HepG2 (cell line): ENCODE data around the gene NELFCD. TPM values are rescaled to one million over a fixed set of nuclear protein-coding genes. Genes with fewer than 3 reads are reported as not detected.

Experiments
- ATAC-seq: fragments of 200-7000 bp; cut with Tn5 transposase; 3 replicates; pipeline ENCODE4 v1.9.1; 2020; ENCODE audit warnings: mild to moderate bottlenecking, moderate library complexity
- BruUV-seq: library from RNA; stranded (reverse); fragments of 400-500 nt; replicated peaks from 2 replicates; lab custom pipeline; 2021; lab: Mats Ljungman, UMichigan
- CTCF ChIA-PET: fragments of 300-600 bp; formaldehyde crosslinking; extraction: SDS; loops from one replicate; lab custom pipeline; 2021; ENCODE audit warnings: low total read pairs, inconsistent platforms, low intra/inter-chr PET ratio; lab: Yijun Ruan, JAX
- POLR2A ChIA-PET: fragments of 350-600 bp; sonication (Branson Sonifier 250); formaldehyde crosslinking; loops from one replicate; lab custom pipeline; 2020; ENCODE audit warnings: antibody characterized with exemption, inconsistent platforms; lab: Yijun Ruan, JAX
- DNase-seq: peaks from one replicate; pipeline ENCODE4 v3.0.0-alpha.2; 2015; ENCODE audit warnings: low spot score
- FAIRE-seq: peaks from 3 replicates; lab custom pipeline; 2011; peaks lifted over from hg19 to GRCh38; lab: Jason Lieb, UNC
- H2AFZ ChIP-seq: one replicate; pipeline ENCODE4 v1.6.1; 2011; ENCODE audit warnings: low read length, inconsistent platforms
- H3K27ac ChIP-seq: fragments of 300-600 bp; 3 replicates; pipeline ENCODE4 v1.8.0; 2011; ENCODE audit warnings: mixed run types, mild to moderate bottlenecking, mixed read lengths, low read length, inconsistent platforms; ENCODE audit not compliant: insufficient read depth; ENCODE audit errors: extremely low read length
- H3K27me3 ChIP-seq, 2 experiments: fragments of 200-600 bp in 1 of 2; 2 replicates in 1 of 2; 3 replicates in 1 of 2; pipeline versions ENCODE4 v1.6.0 to v1.8.0; 2011; ENCODE audit warnings: low read length in 2 of 2, mild to moderate bottlenecking in 2 of 2, moderate library complexity in 2 of 2, inconsistent platforms in 1 of 2; ENCODE audit not compliant: insufficient read depth in 2 of 2, control insufficient read depth in 1 of 2
- H3K36me3 ChIP-seq, 2 experiments: fragments of 200-600 bp in 1 of 2; replicated peaks in 1 of 2; 2 replicates in 1 of 2; 3 replicates in 1 of 2; pipeline versions ENCODE4 v1.5.1 to v1.8.0; 2011; ENCODE audit warnings: low read length in 2 of 2, inconsistent platforms in 1 of 2; ENCODE audit not compliant: insufficient read depth in 2 of 2, control insufficient read depth in 1 of 2
- H3K4me1 ChIP-seq: 2 replicates; pipeline ENCODE4 v1.5.1; 2012; ENCODE audit warnings: low read length, inconsistent platforms; ENCODE audit not compliant: insufficient read depth
- H3K4me2 ChIP-seq: 2 replicates; pipeline ENCODE4 v1.6.0; 2011; ENCODE audit warnings: low read depth, low read length, inconsistent platforms
- H3K4me3 ChIP-seq, 3 experiments: fragments of 200-600 bp in 1 of 3; sonication (generic), shearing (Covaris generic) in 1 of 3; replicated peaks in 1 of 3; 2 replicates each; pipeline ENCODE4 v1.5.1; 2011 to 2016; ENCODE audit warnings: low read length in 3 of 3, inconsistent platforms in 2 of 3, low read depth in 2 of 3, mild to moderate bottlenecking in 2 of 3, control low read depth in 1 of 3, mixed read lengths in 1 of 3; ENCODE audit not compliant: insufficient read depth in 1 of 3
- H3K79me2 ChIP-seq: one replicate; pipeline ENCODE4 v1.6.1; 2011; ENCODE audit warnings: low read length, inconsistent platforms; ENCODE audit not compliant: insufficient read depth
- H3K9ac ChIP-seq: 2 replicates; pipeline ENCODE4 v1.6.0; 2011; ENCODE audit warnings: mild to moderate bottlenecking, low read depth, low read length, inconsistent platforms; ENCODE audit not compliant: insufficient read depth
- H3K9me3 ChIP-seq: 2 replicates; pipeline ENCODE4 v1.5.1; 2012; ENCODE audit warnings: mild to moderate bottlenecking, low read length
- H4K20me1 ChIP-seq: 2 replicates; pipeline ENCODE4 v1.6.0; 2011; ENCODE audit warnings: inconsistent platforms, mild to moderate bottlenecking, low read length, moderate library complexity; ENCODE audit not compliant: insufficient read depth
- HOXA3 ChIP-seq: sonication (generic); formaldehyde crosslinking; IDR thresholded peaks from 2 replicates; pipeline ENCODE4 v1.5.0; 2020; ENCODE audit warnings: missing genetic modification reagents
- KDM6A ChIP-seq: IDR thresholded peaks from 2 replicates; pipeline ENCODE4 v1.6.1; 2016; ENCODE audit warnings: low read depth
- MED8 ChIP-seq: sonication (generic); formaldehyde crosslinking; IDR thresholded peaks from 2 replicates; pipeline ENCODE4 v1.8.1; 2023; ENCODE audit warnings: mild to moderate bottlenecking, missing genetic modification reagents; ENCODE audit not compliant: insufficient replicate concordance
- ZBTB8A ChIP-seq: sonication (generic); formaldehyde crosslinking; IDR thresholded peaks from 2 replicates; pipeline ENCODE4 v1.4.0; 2020; ENCODE audit warnings: mild to moderate bottlenecking, low read depth, missing genetic modification reagents, borderline replicate concordance
- ZFP37 ChIP-seq: sonication (generic); formaldehyde crosslinking; IDR thresholded peaks from 2 replicates; pipeline ENCODE4 v1.4.0; 2020; ENCODE audit warnings: missing genetic modification reagents, borderline replicate concordance
- ZNF20 ChIP-seq: sonication (generic); formaldehyde crosslinking; IDR thresholded peaks from 2 replicates; pipeline ENCODE4 v1.4.0; 2020; ENCODE audit warnings: mild to moderate bottlenecking, moderate library complexity, missing genetic modification reagents
- ZNF263 ChIP-seq: sonication (generic); formaldehyde crosslinking; IDR thresholded peaks from 2 replicates; pipeline ENCODE4 v1.4.0; 2020; ENCODE audit warnings: missing genetic modification reagents
- ZNF430 ChIP-seq: sonication (generic); formaldehyde crosslinking; IDR thresholded peaks from 2 replicates; pipeline ENCODE4 v1.9.0; 2021; ENCODE audit warnings: mild to moderate bottlenecking, missing genetic modification reagents
- ZNF614 ChIP-seq: IDR thresholded peaks from 2 replicates; pipeline ENCODE4 v1.6.1; 2018; ENCODE audit warnings: missing biosample characterization, missing genetic modification reagents, inconsistent platforms, borderline replicate concordance
- ZNF644 ChIP-seq: IDR thresholded peaks from 2 replicates; pipeline ENCODE4 v1.6.1; 2016; ENCODE audit warnings: low read depth
- ZNF660 ChIP-seq: sonication (generic); formaldehyde crosslinking; IDR thresholded peaks from 2 replicates; pipeline ENCODE4 v1.5.1; 2020; ENCODE audit warnings: mild to moderate bottlenecking, low read depth, missing genetic modification reagents, borderline replicate concordance
- ZNF724P ChIP-seq: sonication (generic); formaldehyde crosslinking; IDR thresholded peaks from 2 replicates; pipeline ENCODE4 v1.8.0; 2022; ENCODE audit warnings: missing genetic modification reagents, borderline replicate concordance
- WGBS: methylation state at CpG from one replicate; pipeline ENCODE4 v1.1.6; 2017; ENCODE audit warnings: low lambda C conversion rate; 5-methylcytosine and 5-hydroxymethylcytosine counted together
- in situ Hi-C: cut with HindIII; loops from 2 replicates; pipeline ENCODE4 v1.10.0; 2017; ENCODE audit warnings: low pct_unique_long_range_greater_than_20kb; ENCODE audit not compliant: extremely low pct_ligation_motif_present
- intact Hi-C: fragments of 100-400 bp; cut with micrococcal nuclease; formaldehyde crosslinking; loops from one replicate; pipeline ENCODE4 v1.10.0; 2022; ENCODE audit not compliant: unreplicated experiment
- polyA plus RNA-seq, 8 experiments: library from polyadenylated mRNA; depleted of rRNA in 3 of 8; stranded (reverse) in 7 of 8; unstranded in 1 of 8; fragments of >200 nt; fragmentation: Illumina TruSeq in 4 of 8; extraction: Trizol in 4 of 8; gene quantifications; 2 replicates each; pipeline versions ENCODE4 v1.2.1 to v1.2.3, GENCODE V29; 2011 to 2016; ENCODE audit warnings: low read depth in 4 of 8, missing spikeins in 1 of 8, mixed read lengths in 1 of 8; ENCODE audit not compliant: insufficient read depth in 1 of 8
- total RNA-seq, 5 experiments: library from RNA; depleted of rRNA; stranded (reverse); fragments of >200 nt; fragmentation: Illumina TruSeq; extraction: Trizol; gene quantifications; 2 replicates each; pipeline ENCODE4 v1.2.3, GENCODE V29; 2016; ENCODE audit warnings: low read depth in 1 of 5
- TF ChIP-seq, protein P1 (sequence below): sonication (generic); formaldehyde crosslinking; IDR thresholded peaks from 2 replicates; pipeline ENCODE4 v1.5.1; 2020; ENCODE audit warnings: mild to moderate bottlenecking, missing genetic modification reagents, borderline replicate concordance
- TF ChIP-seq, protein P2 (sequence below): sonication (generic); formaldehyde crosslinking; IDR thresholded peaks from 2 replicates; pipeline ENCODE4 v1.5.1; 2020; ENCODE audit warnings: mild to moderate bottlenecking, missing genetic modification reagents, moderate library complexity
- TF ChIP-seq, protein P3 (sequence below): sonication (generic); formaldehyde crosslinking; IDR thresholded peaks from 2 replicates; pipeline ENCODE4 v1.4.0; 2020; ENCODE audit warnings: missing genetic modification reagents
- TF ChIP-seq, protein P4 (sequence below): sonication (generic); formaldehyde crosslinking; IDR thresholded peaks from 2 replicates; pipeline ENCODE4 v1.4.0; 2020; ENCODE audit warnings: mild to moderate bottlenecking, missing genetic modification reagents

Gene NELFCD
- total and polyA plus RNA-seq, 2 of the 13 experiments (the other 11 are each of a cell fraction or from before 2014, with no cell fraction given) = 159 to 203 TPM

DNA sequence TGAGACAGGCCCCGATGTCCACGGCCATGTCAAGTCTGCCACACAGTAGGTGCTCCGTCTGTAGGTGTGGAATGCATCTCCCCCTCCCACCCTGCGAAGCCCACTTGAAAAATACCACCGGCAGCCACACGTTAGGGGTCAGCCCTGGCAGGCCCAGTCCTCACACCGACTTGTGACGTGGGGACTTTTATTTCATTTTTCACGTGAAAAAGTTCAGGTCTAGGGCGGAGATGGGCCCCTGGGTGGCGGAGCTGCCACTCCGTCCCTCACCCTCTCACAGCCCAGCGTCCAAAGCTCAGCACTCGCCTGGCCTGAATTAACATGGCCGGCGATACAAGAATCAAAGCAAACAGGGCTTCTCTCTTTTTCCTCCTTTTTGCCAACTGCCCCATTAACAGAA lies 34.4 kb downstream of the NELFCD start:
- ChIA-PET CTCF (no interaction called here), POLR2A (interaction anchor here (1.4 to 7.7 kb wide), 4 partner anchors 10 to 19 kb away, joined by 3 to 61 read pairs (median 9); partner anchors contain the start of gene ATP5F1E)
- TF ChIP-seq MED8 (no peak), ZNF644 (no peak), ZNF263 (CRISPR knock-in tag) (no peak), ZNF660 (CRISPR knock-in tag) (no peak), ZNF430 (CRISPR knock-in tag) (0 out of 2 replicates have a peak, but pooled peaks have one; percentile 2), ZNF724P (CRISPR knock-in tag) (peak; percentile 4; the same call in 1 of the 2 replicates), KDM6A (CRISPR knock-in tag) (no peak), ZBTB8A (CRISPR knock-in tag) (no peak), ZNF20 (CRISPR knock-in tag) (no peak), ZFP37 (CRISPR knock-in tag) (no peak), ZNF614 (CRISPR knock-in tag) (no peak), HOXA3 (CRISPR knock-in tag) (no peak; the same call in 1 of the 2 replicates)
- TF ChIP-seq, protein P1, sequence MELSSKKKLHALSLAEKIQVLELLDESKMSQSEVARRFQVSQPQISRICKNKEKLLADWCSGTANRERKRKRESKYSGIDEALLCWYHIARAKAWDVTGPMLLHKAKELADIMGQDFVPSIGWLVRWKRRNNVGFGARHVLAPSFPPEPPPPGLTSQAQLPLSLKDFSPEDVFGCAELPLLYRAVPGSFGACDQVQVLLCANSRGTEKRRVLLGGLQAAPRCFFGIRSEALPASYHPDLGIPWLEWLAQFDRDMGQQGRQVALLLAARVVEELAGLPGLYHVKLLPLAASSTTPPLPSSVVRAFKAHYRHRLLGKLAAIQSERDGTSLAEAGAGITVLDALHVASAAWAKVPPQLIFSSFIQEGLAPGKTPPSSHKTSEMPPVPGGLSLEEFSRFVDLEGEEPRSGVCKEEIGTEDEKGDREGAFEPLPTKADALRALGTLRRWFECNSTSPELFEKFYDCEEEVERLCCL (CRISPR knock-in tag) = no peak
- TF ChIP-seq, protein P2, sequence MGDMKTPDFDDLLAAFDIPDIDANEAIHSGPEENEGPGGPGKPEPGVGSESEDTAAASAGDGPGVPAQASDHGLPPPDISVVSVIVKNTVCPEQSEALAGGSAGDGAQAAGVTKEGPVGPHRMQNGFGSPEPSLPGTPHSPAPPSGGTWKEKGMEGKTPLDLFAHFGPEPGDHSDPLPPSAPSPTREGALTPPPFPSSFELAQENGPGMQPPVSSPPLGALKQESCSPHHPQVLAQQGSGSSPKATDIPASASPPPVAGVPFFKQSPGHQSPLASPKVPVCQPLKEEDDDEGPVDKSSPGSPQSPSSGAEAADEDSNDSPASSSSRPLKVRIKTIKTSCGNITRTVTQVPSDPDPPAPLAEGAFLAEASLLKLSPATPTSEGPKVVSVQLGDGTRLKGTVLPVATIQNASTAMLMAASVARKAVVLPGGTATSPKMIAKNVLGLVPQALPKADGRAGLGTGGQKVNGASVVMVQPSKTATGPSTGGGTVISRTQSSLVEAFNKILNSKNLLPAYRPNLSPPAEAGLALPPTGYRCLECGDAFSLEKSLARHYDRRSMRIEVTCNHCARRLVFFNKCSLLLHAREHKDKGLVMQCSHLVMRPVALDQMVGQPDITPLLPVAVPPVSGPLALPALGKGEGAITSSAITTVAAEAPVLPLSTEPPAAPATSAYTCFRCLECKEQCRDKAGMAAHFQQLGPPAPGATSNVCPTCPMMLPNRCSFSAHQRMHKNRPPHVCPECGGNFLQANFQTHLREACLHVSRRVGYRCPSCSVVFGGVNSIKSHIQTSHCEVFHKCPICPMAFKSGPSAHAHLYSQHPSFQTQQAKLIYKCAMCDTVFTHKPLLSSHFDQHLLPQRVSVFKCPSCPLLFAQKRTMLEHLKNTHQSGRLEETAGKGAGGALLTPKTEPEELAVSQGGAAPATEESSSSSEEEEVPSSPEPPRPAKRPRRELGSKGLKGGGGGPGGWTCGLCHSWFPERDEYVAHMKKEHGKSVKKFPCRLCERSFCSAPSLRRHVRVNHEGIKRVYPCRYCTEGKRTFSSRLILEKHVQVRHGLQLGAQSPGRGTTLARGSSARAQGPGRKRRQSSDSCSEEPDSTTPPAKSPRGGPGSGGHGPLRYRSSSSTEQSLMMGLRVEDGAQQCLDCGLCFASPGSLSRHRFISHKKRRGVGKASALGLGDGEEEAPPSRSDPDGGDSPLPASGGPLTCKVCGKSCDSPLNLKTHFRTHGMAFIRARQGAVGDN (CRISPR knock-in tag) = 0 out of 2 replicates have a peak, but pooled peaks have one; percentile 3
- TF ChIP-seq, protein P3, sequence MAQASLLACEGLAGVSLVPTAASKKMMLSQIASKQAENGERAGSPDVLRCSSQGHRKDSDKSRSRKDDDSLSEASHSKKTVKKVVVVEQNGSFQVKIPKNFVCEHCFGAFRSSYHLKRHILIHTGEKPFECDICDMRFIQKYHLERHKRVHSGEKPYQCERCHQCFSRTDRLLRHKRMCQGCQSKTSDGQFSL (CRISPR knock-in tag) = 0 out of 2 replicates have a peak, but pooled peaks have one; percentile 22
- TF ChIP-seq, protein P4, sequence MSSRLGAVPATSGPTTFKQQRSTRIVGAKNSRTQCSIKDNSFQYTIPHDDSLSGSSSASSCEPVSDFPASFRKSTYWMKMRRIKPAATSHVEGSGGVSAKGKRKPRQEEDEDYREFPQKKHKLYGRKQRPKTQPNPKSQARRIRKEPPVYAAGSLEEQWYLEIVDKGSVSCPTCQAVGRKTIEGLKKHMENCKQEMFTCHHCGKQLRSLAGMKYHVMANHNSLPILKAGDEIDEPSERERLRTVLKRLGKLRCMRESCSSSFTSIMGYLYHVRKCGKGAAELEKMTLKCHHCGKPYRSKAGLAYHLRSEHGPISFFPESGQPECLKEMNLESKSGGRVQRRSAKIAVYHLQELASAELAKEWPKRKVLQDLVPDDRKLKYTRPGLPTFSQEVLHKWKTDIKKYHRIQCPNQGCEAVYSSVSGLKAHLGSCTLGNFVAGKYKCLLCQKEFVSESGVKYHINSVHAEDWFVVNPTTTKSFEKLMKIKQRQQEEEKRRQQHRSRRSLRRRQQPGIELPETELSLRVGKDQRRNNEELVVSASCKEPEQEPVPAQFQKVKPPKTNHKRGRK (CRISPR knock-in tag) = 0 out of 2 replicates have a peak, but pooled peaks have one; percentile 69

More for the DNA sequence above, 34.4 kb downstream of the NELFCD start:
- Histone ChIP-seq H3K79me2 (peaks cover 15% of the 10 kb centered on the region), H3K9me3 (no peaks in the 10 kb centered on the region), H3K4me2 (peak overlapping the region; percentile 66), H4K20me1 (no peaks in the 10 kb centered on the region), H2AFZ (no peak overlapping the region), H3K4me3 (peak overlapping the region in 1 of 3 experiments; percentile 51; a peak in 2 of 6 replicates), H3K4me1 (peaks cover 90% of the 10 kb centered on the region), H3K36me3 (no peaks in the 10 kb centered on the region; a peak in 1 of 5 replicates), H3K27me3 (no peaks in the 10 kb centered on the region), H3K27ac (peak overlapping the region; percentile 42), H3K9ac (peak overlapping the region; percentile 19; the same call in 1 of the 2 replicates)
- FAIRE-seq (no peak), ATAC-seq (no peak), DNase-seq (no peak)
- 74% methylated on average over 16 of the region's 16 CpGs for whole genome bisulfite sequencing
- intact Hi-C loops (loop anchor here (5.0 kb wide), 1 partner anchor 33 kb away; the partner anchor contains the start of gene NELFCD), in situ Hi-C loops (no loop called here)
- no TSS peak for BruUV-seq
